Smooth muscle cell of the brain vasculature (primary cell): ENCODE data around the gene TGFB2.

Experiments used
- DNase-seq: peaks from one replicate; pipeline ENCODE4 v3.0.0-alpha.2; 2012; ENCODE audit warnings: low read depth, low spot score

The TGFB2 gene

GRCh38 chr1:218332416-218332815, 12.7 kb upstream of the TGFB2 start:
- no peak for DNase-seq

- DNase-seq: peak; percentile 85
Observed at GRCh38 chr1:218336328-218336727, 8.8 kb upstream of the TGFB2 start.

- no peak for DNase-seq
Observed at GRCh38 chr1:218339267-218339831, 5.8 kb upstream of the TGFB2 start.

- no peak for DNase-seq
Observed at GRCh38 chr1:218341325-218341724, 3.8 kb upstream of the TGFB2 start.

GRCh38 chr1:218342091-218342490, 3.0 kb upstream of the TGFB2 start:
- no peak for DNase-seq

GRCh38 chr1:218345673-218346390, 696 bp downstream of the TGFB2 start:
- DNase-seq: no peak

GRCh38 chr1:218346391-218347204, 1.5 kb downstream of the TGFB2 start:
- no peak for DNase-seq

- DNase-seq: no peak
Observed at GRCh38 chr1:218347336-218347722, 2.2 kb downstream of the TGFB2 start.

- DNase-seq: no peak
Observed at GRCh38 chr1:218347723-218348627, 2.8 kb downstream of the TGFB2 start.

- DNase-seq: no peak
Observed at GRCh38 chr1:218348628-218349071, 3.5 kb downstream of the TGFB2 start.

GRCh38 chr1:218349348-218350034, 4.4 kb downstream of the TGFB2 start:
- DNase-seq: no peak

GRCh38 chr1:218350035-218350525, 4.9 kb downstream of the TGFB2 start:
- no peak for DNase-seq

- no peak for DNase-seq
Observed at GRCh38 chr1:218350801-218351266, 5.7 kb downstream of the TGFB2 start.

GRCh38 chr1:218351391-218352074, 6.4 kb downstream of the TGFB2 start:
- DNase-seq: no peak

GRCh38 chr1:218352075-218352438, 6.9 kb downstream of the TGFB2 start:
- DNase-seq: no peak

GRCh38 chr1:218353656-218354055, 8.5 kb downstream of the TGFB2 start:
- DNase-seq: no peak

- no peak for DNase-seq
Observed at GRCh38 chr1:218355278-218355677, 10.1 kb downstream of the TGFB2 start.

- DNase-seq: no peak
Observed at GRCh38 chr1:218357211-218357892, 12.2 kb downstream of the TGFB2 start.

- DNase-seq: no peak
Observed at GRCh38 chr1:218357893-218358232, 12.7 kb downstream of the TGFB2 start.
